ENCODE measurements around the gene EMID1. TPM values are rescaled to one million over a fixed set of nuclear protein-coding genes. Genes with fewer than 3 reads are reported as not detected.

The EMID1 gene
- total RNA-seq, 1 experiment from 2014 or later, result 6.1 TPM

DNA sequence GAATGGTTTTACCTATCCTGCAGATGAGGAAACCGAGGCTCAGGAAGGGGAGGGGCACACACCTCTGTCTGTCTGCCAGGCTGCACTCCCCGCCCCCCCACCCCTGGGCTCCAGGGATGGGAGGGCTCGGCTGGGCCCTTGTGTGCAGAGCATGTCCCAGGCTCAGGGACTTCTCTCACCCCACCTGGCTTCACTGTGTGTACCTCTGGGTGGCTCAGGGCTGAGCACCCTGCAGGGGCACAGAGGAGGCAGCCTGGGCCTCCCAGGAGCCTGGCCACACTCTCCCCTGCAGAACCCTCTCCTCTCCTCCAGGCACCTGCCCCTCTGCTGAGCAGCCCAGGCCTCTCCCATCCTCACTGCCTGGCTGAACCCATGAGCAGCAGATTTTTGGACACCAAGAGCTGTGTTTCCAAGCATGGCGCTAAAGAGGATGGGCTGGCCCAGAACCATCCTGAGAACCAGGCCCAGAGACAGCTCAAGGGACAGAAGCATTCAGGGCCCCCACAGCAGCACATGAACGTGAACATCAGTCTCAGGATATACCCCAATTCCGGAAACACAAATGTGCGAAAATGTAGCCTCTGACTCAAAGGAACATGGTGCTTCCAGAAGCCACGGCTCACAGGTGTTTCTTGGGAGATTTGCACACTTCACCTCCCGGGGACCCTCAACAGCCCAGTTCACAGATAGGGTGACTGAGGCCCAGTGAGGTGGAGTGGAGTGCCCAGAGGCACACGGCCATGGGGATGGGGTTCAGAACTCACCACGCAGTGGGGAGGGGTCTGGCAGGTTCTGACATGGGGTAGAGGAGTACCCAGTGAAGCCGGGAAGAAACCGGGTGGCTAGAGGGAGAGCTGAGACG, 10.5 kb downstream of the EMID1 start:
- H3K9me3 Mint-ChIP-seq, result no peaks in the 10 kb centered on the region
- H3K27me3 Mint-ChIP-seq (ENCODE audit: low read depth), result no peaks in the 10 kb centered on the region
- peaks cover 26% of the 10 kb centered on the region for H3K4me1 Mint-ChIP-seq
- POLR2A ChIA-PET, result no interaction called here
- no peak for TF ChIP-seq KAT7 (CRISPR knock-in tag; IDR thresholded peaks at IDR 0.05; ENCODE audit: borderline replicate concordance)
- TF ChIP-seq, protein P1, sequence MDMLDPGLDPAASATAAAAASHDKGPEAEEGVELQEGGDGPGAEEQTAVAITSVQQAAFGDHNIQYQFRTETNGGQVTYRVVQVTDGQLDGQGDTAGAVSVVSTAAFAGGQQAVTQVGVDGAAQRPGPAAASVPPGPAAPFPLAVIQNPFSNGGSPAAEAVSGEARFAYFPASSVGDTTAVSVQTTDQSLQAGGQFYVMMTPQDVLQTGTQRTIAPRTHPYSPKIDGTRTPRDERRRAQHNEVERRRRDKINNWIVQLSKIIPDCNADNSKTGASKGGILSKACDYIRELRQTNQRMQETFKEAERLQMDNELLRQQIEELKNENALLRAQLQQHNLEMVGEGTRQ (CRISPR knock-in tag; IDR thresholded peaks at IDR 0.05), result no peak
- TF ChIP-seq SMAD3 (CRISPR knock-in tag; IDR thresholded peaks at IDR 0.05; ENCODE audit: borderline replicate concordance), result no peak
- TF ChIP-seq, protein P2, sequence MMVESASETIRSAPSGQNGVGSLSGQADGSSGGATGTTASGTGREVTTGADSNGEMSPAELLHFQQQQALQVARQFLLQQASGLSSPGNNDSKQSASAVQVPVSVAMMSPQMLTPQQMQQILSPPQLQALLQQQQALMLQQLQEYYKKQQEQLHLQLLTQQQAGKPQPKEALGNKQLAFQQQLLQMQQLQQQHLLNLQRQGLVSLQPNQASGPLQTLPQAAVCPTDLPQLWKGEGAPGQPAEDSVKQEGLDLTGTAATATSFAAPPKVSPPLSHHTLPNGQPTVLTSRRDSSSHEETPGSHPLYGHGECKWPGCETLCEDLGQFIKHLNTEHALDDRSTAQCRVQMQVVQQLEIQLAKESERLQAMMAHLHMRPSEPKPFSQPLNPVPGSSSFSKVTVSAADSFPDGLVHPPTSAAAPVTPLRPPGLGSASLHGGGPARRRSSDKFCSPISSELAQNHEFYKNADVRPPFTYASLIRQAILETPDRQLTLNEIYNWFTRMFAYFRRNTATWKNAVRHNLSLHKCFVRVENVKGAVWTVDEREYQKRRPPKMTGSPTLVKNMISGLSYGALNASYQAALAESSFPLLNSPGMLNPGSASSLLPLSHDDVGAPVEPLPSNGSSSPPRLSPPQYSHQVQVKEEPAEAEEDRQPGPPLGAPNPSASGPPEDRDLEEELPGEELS (CRISPR knock-in tag; IDR thresholded peaks at IDR 0.05), result no peak
- no peak for TF ChIP-seq ETV6 (CRISPR knock-in tag; IDR thresholded peaks at IDR 0.05)
- TF ChIP-seq, protein P3, sequence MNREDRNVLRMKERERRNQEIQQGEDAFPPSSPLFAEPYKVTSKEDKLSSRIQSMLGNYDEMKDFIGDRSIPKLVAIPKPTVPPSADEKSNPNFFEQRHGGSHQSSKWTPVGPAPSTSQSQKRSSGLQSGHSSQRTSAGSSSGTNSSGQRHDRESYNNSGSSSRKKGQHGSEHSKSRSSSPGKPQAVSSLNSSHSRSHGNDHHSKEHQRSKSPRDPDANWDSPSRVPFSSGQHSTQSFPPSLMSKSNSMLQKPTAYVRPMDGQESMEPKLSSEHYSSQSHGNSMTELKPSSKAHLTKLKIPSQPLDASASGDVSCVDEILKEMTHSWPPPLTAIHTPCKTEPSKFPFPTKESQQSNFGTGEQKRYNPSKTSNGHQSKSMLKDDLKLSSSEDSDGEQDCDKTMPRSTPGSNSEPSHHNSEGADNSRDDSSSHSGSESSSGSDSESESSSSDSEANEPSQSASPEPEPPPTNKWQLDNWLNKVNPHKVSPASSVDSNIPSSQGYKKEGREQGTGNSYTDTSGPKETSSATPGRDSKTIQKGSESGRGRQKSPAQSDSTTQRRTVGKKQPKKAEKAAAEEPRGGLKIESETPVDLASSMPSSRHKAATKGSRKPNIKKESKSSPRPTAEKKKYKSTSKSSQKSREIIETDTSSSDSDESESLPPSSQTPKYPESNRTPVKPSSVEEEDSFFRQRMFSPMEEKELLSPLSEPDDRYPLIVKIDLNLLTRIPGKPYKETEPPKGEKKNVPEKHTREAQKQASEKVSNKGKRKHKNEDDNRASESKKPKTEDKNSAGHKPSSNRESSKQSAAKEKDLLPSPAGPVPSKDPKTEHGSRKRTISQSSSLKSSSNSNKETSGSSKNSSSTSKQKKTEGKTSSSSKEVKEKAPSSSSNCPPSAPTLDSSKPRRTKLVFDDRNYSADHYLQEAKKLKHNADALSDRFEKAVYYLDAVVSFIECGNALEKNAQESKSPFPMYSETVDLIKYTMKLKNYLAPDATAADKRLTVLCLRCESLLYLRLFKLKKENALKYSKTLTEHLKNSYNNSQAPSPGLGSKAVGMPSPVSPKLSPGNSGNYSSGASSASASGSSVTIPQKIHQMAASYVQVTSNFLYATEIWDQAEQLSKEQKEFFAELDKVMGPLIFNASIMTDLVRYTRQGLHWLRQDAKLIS (CRISPR knock-in tag; IDR thresholded peaks at IDR 0.05; ENCODE audit: borderline replicate concordance), result no peak
- TF ChIP-seq NR3C1 (CRISPR knock-in tag; conservative IDR thresholded peaks at IDR 0.05; ENCODE audit: low read depth), result no peak
- TF ChIP-seq, protein P4, sequence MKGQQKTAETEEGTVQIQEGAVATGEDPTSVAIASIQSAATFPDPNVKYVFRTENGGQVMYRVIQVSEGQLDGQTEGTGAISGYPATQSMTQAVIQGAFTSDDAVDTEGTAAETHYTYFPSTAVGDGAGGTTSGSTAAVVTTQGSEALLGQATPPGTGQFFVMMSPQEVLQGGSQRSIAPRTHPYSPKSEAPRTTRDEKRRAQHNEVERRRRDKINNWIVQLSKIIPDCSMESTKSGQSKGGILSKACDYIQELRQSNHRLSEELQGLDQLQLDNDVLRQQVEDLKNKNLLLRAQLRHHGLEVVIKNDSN (CRISPR knock-in tag; IDR thresholded peaks at IDR 0.05), result no peak
- no peak for TF ChIP-seq TP53 (CRISPR knock-in tag; IDR thresholded peaks at IDR 0.05)
- TF ChIP-seq, protein P5, sequence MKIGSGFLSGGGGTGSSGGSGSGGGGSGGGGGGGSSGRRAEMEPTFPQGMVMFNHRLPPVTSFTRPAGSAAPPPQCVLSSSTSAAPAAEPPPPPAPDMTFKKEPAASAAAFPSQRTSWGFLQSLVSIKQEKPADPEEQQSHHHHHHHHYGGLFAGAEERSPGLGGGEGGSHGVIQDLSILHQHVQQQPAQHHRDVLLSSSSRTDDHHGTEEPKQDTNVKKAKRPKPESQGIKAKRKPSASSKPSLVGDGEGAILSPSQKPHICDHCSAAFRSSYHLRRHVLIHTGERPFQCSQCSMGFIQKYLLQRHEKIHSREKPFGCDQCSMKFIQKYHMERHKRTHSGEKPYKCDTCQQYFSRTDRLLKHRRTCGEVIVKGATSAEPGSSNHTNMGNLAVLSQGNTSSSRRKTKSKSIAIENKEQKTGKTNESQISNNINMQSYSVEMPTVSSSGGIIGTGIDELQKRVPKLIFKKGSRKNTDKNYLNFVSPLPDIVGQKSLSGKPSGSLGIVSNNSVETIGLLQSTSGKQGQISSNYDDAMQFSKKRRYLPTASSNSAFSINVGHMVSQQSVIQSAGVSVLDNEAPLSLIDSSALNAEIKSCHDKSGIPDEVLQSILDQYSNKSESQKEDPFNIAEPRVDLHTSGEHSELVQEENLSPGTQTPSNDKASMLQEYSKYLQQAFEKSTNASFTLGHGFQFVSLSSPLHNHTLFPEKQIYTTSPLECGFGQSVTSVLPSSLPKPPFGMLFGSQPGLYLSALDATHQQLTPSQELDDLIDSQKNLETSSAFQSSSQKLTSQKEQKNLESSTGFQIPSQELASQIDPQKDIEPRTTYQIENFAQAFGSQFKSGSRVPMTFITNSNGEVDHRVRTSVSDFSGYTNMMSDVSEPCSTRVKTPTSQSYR (CRISPR knock-in tag; IDR thresholded peaks at IDR 0.05), result no peak
- TF ChIP-seq FOXJ3 (CRISPR knock-in tag; IDR thresholded peaks at IDR 0.05; ENCODE audit: borderline replicate concordance), result no peak
- TF ChIP-seq RORB (CRISPR knock-in tag; IDR thresholded peaks at IDR 0.05), result no peak
- no peak for TF ChIP-seq ZNF232 (CRISPR knock-in tag; IDR thresholded peaks at IDR 0.05)
- TF ChIP-seq, protein P6, sequence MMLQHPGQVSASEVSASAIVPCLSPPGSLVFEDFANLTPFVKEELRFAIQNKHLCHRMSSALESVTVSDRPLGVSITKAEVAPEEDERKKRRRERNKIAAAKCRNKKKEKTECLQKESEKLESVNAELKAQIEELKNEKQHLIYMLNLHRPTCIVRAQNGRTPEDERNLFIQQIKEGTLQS (CRISPR knock-in tag; conservative IDR thresholded peaks at IDR 0.05), result no peak
- TF ChIP-seq ESRRA (CRISPR knock-in tag; IDR thresholded peaks at IDR 0.05; ENCODE audit: borderline replicate concordance), result no peak
- TF ChIP-seq GRHL2 (CRISPR knock-in tag; IDR thresholded peaks at IDR 0.05; ENCODE audit: insufficient replicate concordance, severe bottlenecking), result no peak
- TF ChIP-seq NFATC4 (CRISPR knock-in tag; IDR thresholded peaks at IDR 0.05), result no peak
- no peak overlapping the region for H3K4me3 Mint-ChIP-seq
- CTCF ChIA-PET, result interaction anchor here (1.0 to 3.2 kb wide), 5 partner anchors 13 to 62 kb away, joined by 3 to 14 read pairs (median 10); no protein-coding TSS in a partner anchor
- no peaks in the 10 kb centered on the region for H3K36me3 Mint-ChIP-seq
- no peak for ATAC-seq
- DNase-seq (ENCODE audit: low spot score), result no peak
- H3K27ac Mint-ChIP-seq, result no peak overlapping the region

Data from WTC11 (cell line).